Pancreas (tissue), 10 donors: ENCODE results near the gene LARGE2. TPM values are rescaled to one million over a fixed set of nuclear protein-coding genes. Genes with fewer than 3 reads are reported as not detected.

Experiments used
- ATAC-seq, 4 donors: fragments of 200-7000 bp; cut with Tn5 transposase; one replicate each; pipeline versions ENCODE4 v1.8.0 to v1.9.1; 2020; ENCODE audit warnings: mild to moderate bottlenecking in 4 of 4, moderate library complexity in 4 of 4
- DNase-seq, 6 donors: peaks; one replicate each; pipeline ENCODE4 v3.0.0-alpha.2; 2020
- FAIRE-seq: peaks from 2 replicates; lab custom pipeline; 2012; peaks lifted over from hg19 to GRCh38; lab: Jason Lieb, UNC
- H3K27ac ChIP-seq, 4 donors: fragments of 200-600 bp; sonication (generic); 1 replicate in 3 of 4; 2 replicates in 1 of 4; pipeline versions ENCODE4 v1.5.0 to v1.8.0; 2020
- H3K27me3 ChIP-seq, 4 donors: fragments of 200-600 bp; one replicate each; pipeline ENCODE4 v1.8.0; 2021
- H3K36me3 ChIP-seq, 3 donors: fragments of 200-600 bp; sonication (generic) in 1 of 3; one replicate each; pipeline versions ENCODE4 v1.5.0 to v1.8.0; 2020 to 2021
- H3K4me1 ChIP-seq, 3 donors: fragments of 200-600 bp; one replicate each; pipeline ENCODE4 v1.8.0; 2021
- H3K4me3 ChIP-seq, 4 donors: fragments of 200-600 bp; sonication (generic) in 2 of 4; one replicate each; pipeline versions ENCODE4 v1.5.0 to v1.8.0; 2020 to 2021
- H3K9me3 ChIP-seq, 4 donors: fragments of 200-600 bp; one replicate each; pipeline ENCODE4 v1.8.0; 2021
- WGBS, 2 donors: extraction: QIAGEN DNeasy Blood & Tissue Kit; methylation state at CpG; one replicate each; pipeline ENCODE4 v1.1.7; 2013; 5-methylcytosine and 5-hydroxymethylcytosine counted together
- intact Hi-C, 3 donors: fragments of 100-400 bp; cut with DNase I; formaldehyde crosslinking; loops; one replicate each; pipeline versions ENCODE4 v1.11.1 to v1.14.2; 2022
- polyA plus RNA-seq, 2 donors: library from polyadenylated mRNA; stranded (reverse); fragments of 200-250 nt; gene quantifications; one replicate each; pipeline ENCODE4 v1.2.3, GENCODE V29; 2013
- total RNA-seq, 6 donors: library from RNA; stranded (reverse); fragmentation: NEBNext Ultra II Directional in 4 of 6; extraction: Animal tissue kit (Norgen Biotek cat#: 25700) in 4 of 6; gene quantifications; one replicate each; pipeline versions ENCODE4 v1.2.1 to v1.2.4, GENCODE V29; 2021 to 2023
- TF ChIP-seq, protein P1 (sequence below), 4 donors: fragments of 200-600 bp; sonication (generic) in 3 of 4; IDR thresholded peaks; one replicate each; pipeline versions ENCODE4 v1.5.0 to v1.8.0; 2021; ENCODE audit warnings: antibody characterized with exemption in 4 of 4
- donor health status: healthy with polysubstance abuse.
- donor health status: DM: no; HTN: no; CAD: no; lungs with moderate emphysema.
- donor health status: DM: no; HTN: no; CAD: no.
- donor health status: control.
- donor health status: control.
- donor health status: Bipolar disorder and iron deficiency.
- donor health status: DM: yes; HTN: yes; CAD: no.
- donor health status: DM: no; HTN: no; CAD: no.
- donor health status: DM: no; HTN: no; CAD: no.
- donor health status: DM: yes; HTN: yes; CAD: no.

LARGE2 gene
- total and polyA plus RNA-seq, 8 donors: 9.0 to 48.4 (median 18.2) TPM

DNA sequence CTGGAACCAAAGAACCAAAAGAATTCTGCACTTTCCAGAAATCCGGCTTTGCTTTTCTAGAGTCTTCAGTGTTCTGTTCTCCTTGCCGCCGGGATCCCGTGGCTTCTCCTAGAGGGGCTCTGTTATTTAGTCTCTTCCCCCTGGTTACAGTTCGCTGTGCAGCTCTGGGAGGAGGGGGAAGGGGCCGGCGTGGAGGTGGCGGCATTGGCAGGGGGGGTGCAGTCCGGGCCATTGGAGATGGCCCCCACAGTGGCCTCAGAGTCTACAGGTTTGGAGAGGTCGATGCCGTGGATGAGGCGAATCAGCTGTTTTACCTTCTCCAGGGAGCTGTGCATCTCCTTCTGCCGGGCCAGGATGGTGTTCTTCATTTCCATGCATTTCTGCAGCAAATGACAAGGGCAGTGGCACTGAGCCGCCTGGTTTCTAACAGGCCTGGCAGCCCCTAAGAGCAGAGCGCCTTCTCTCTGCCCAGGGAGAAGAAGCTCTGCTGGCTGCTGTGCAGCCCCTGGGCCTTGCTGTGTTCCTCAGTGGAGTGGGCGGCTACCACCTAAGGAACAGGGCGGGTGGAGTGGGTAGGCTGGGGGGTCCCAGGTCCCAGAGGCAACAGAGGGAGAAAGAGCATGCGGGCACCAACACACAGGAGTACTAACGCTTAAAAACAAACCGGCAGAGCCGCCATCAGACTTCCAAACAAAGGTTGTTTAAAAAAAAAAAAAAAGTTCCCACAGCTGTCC lies 11.6 kb downstream of the LARGE2 start:
- Histone ChIP-seq H3K27me3 (no peaks in the 10 kb centered on the region), H3K4me3 (no peak overlapping the region), H3K9me3 (no peaks in the 10 kb centered on the region), H3K4me1 (peaks cover 0 to 22% (median 8%) of the 10 kb centered on the region in 3 donors), H3K27ac (peak overlapping the region in 3 of 4 donors; percentile 18 to 46 (median 22)), H3K36me3 (peaks cover 0 to 5% (median 0%) of the 10 kb centered on the region in 3 donors)
- intact Hi-C loops: no loop called here
- DNase-seq (peak in 1 of 6 donors; percentile 43), ATAC-seq (peak in 3 of 4 donors; percentile 2 to 11 (median 5)), FAIRE-seq (no peak)
- TF ChIP-seq, protein P1, sequence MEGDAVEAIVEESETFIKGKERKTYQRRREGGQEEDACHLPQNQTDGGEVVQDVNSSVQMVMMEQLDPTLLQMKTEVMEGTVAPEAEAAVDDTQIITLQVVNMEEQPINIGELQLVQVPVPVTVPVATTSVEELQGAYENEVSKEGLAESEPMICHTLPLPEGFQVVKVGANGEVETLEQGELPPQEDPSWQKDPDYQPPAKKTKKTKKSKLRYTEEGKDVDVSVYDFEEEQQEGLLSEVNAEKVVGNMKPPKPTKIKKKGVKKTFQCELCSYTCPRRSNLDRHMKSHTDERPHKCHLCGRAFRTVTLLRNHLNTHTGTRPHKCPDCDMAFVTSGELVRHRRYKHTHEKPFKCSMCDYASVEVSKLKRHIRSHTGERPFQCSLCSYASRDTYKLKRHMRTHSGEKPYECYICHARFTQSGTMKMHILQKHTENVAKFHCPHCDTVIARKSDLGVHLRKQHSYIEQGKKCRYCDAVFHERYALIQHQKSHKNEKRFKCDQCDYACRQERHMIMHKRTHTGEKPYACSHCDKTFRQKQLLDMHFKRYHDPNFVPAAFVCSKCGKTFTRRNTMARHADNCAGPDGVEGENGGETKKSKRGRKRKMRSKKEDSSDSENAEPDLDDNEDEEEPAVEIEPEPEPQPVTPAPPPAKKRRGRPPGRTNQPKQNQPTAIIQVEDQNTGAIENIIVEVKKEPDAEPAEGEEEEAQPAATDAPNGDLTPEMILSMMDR (IDR thresholded peaks at IDR 0.05): no peak
- 59 to 65% methylated on average over 21 of the region's 21 CpGs for WGBS, 2 donors

DNA sequence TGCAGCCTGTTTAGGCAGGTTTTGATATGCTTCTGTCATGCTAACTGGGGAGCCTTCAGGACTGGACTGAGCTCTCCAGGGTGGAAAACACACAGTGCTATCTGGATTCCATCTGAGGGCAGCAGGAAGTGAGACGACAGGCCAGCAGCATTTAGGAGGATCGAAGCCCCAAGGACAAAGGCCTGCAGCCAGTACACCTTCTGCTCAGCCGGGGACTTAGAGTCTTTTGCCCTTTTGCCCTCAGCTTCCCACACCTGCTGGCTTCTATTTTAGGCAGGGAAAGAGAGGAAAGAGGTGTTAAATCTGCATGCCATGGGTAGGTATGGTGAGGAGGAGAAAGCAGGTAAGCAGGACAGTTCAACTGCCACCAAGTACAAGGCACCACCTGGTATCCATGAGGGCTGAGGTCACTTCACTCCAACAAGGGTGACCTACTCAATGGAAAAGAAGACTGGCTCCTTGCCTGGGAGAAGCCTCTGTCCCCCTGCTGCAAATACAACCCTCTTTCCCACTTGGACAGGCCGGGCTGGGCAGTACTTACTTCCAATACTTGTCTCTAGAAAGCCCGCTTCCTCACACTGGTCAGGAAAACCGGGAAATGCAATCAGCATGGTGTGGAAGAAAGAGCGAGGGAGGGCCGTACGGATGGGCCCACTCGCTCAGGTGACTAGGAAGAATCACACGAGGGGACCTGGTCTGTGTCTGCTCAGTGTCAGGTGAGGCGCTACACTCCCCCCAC lies 12.3 kb downstream of the LARGE2 start:
- FAIRE-seq (no peak), DNase-seq (peak in 2 of 6 donors; percentile 14 to 51), ATAC-seq (peak; percentile 40 to 76 (median 63))
- no peak overlapping the region for H3K4me3 ChIP-seq
- no peaks in the 10 kb centered on the region for H3K9me3 ChIP-seq
- intact Hi-C loops: no loop called here
- H3K36me3 ChIP-seq: peaks cover 0 to 5% (median 0%) of the 10 kb centered on the region in 3 donors
- H3K27me3 ChIP-seq: no peaks in the 10 kb centered on the region
- peak overlapping the region in 3 of 4 donors; percentile 18 to 46 (median 22) for H3K27ac ChIP-seq
- H3K4me1 ChIP-seq: peaks cover 0 to 22% (median 8%) of the 10 kb centered on the region in 3 donors
- TF ChIP-seq, protein P1 (IDR thresholded peaks at IDR 0.05): no peak
- 68 to 75% methylated on average over 12 of the region's 12 CpGs for WGBS, 2 donors

DNA sequence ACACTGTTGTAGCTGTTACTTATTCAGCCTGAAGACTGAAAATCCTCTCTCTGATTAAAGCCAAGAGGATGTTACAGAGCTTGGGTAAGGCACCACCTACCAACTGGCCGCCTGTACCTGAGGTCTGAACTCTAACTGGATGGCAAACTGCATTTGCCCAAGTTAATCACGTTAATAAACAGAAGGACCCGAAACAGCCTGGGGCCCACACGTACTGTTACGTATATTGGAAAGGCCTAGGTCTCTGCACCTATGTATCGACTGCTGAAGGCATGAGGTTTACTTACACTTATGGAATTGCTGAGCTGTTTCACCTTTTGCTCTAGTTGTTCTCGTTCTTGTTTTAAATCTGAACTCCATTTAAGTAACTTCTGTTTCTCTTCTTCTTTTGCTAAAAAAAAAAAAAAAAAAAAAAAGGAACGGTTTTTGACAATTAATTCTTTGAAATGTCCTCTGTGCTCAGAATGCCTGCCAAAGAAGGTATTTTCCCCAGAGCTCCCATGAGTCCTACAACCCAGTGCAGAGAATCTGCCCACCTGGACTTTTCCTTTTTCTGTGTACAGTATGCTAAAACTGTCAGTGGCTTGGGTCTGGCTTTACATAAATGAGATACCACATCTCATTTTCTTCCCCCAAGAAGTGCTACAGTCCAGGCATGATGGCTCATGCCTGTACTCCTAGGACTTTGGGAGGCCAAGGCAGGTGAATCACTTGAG lies 13.1 kb downstream of the LARGE2 start:
- FAIRE-seq: no peak
- 92% methylated on average over 8 of the region's 8 CpGs for WGBS, 2 donors
- no peak for ATAC-seq

DNA sequence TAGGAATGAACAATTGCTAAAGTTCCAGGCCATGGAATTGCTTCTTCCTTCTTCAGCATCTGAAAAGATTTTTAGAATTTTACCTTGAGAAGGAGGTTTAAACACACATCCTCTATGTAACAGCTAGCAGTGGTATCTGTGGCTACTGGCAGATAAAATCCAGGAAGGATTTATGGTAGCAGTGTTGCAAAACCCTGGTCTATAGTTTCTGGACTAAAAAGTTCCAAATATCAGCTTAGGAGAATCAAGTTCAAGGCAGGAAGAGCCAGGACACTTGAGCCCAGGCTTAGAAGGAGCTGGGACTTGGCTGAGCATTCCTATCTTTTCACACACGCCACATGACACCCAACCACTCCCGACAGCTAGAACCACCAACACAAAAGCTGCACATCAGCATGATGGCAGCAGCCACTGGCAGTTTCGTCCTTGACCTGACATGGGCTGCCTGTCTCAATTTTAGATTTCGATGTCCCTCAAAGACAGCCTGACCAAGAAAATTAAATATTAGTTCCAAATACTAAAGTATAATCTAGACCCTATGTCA lies 14.1 kb downstream of the LARGE2 start:
- intact Hi-C loops: no loop called here
- Histone ChIP-seq H3K4me3 (no peak overlapping the region), H3K27ac (no peak overlapping the region), H3K9me3 (no peaks in the 10 kb centered on the region), H3K27me3 (no peaks in the 10 kb centered on the region), H3K4me1 (peaks cover 0 to 22% (median 8%) of the 10 kb centered on the region in 3 donors), H3K36me3 (peaks cover 0 to 5% (median 0%) of the 10 kb centered on the region in 3 donors)
- DNase-seq: no peak
- TF ChIP-seq, protein P1 (IDR thresholded peaks at IDR 0.05): no peak
- FAIRE-seq: no peak
- 92 to 94% methylated on average over 4 of the region's 4 CpGs for WGBS, 2 donors
- no peak for ATAC-seq

More for the DNA sequence above, 13.1 kb downstream of the LARGE2 start:
- Histone ChIP-seq H3K4me1 (peaks cover 0 to 22% (median 8%) of the 10 kb centered on the region in 3 donors), H3K27ac (no peak overlapping the region), H3K9me3 (no peaks in the 10 kb centered on the region), H3K27me3 (no peaks in the 10 kb centered on the region), H3K4me3 (no peak overlapping the region), H3K36me3 (peaks cover 0 to 5% (median 0%) of the 10 kb centered on the region in 3 donors)
- TF ChIP-seq, protein P1 (IDR thresholded peaks at IDR 0.05): no peak
- no peak for DNase-seq
- intact Hi-C loops: no loop called here
